NCI-H2227 (cell line): Measurements from ENCODE around the gene GABPB2.
"Not testable (repeated sequence)": the region's sequence is repeated elsewhere in the genome, so short reads cannot be mapped to it uniquely, and the experiment has no call there.

Experiments used
- DNase-seq: peaks from one replicate; lab custom pipeline; 2025; ENCODE audit not compliant: unreplicated experiment; lab: John Stamatoyannopoulos, UW

GABPB2 gene

GRCh38 chr1:151059109-151060006, 11.2 kb upstream of the GABPB2 start, which contains the start of gene CDC42SE1:
Gene CDC42SE1, minus strand, starts transcription at chr1:151059622. Its CDS starts 3,892 bp downstream, at chr1:151055730.
- DNase-seq = peak; percentile 93

DNA sequence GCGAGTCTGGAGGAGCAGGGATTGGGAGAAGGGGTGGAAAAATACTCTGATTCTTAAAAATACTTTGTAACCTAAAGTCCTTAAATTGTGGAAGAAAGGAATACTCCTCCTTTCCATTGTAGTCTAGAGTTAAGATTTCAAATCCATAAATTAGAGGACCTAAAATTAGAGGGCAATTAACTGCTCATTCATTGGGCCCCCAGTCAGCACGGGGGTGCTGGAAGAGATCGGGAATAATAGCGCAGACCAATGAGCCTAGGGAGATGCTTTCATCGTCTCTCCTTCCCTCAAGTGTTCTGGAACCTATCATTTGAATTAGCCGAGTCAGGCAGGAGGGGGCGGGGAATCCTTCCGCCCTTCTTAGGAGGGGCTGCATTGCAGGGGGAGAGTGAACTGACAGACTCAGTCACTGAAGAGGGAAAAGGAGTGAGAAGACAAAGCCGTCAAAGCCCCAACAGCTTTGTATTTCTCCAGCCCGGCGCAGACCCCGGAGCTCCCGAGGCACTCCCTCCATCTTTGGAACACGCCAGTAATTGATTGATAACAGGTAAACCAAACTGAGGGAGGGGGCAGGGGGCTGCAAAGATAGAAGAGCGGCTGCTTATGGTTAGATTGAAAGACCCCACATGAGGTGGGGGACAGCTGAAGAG, 10.4 kb upstream of the GABPB2 start, which contains the start of gene MLLT11:
TSS of gene MLLT11 (plus strand) at position 391 of the 650 bp plus-strand sequence. CDS start 6,828 bp downstream, outside the sequence.
- DNase-seq = peak; percentile 96

- peak; percentile 54 for DNase-seq
These were observed 9.7 kb upstream of the GABPB2 start for GRCh38 chr1:151060657-151061421.

- no peak for DNase-seq
These were observed 8.9 kb upstream of the GABPB2 start for GRCh38 chr1:151061704-151062103.

DNA sequence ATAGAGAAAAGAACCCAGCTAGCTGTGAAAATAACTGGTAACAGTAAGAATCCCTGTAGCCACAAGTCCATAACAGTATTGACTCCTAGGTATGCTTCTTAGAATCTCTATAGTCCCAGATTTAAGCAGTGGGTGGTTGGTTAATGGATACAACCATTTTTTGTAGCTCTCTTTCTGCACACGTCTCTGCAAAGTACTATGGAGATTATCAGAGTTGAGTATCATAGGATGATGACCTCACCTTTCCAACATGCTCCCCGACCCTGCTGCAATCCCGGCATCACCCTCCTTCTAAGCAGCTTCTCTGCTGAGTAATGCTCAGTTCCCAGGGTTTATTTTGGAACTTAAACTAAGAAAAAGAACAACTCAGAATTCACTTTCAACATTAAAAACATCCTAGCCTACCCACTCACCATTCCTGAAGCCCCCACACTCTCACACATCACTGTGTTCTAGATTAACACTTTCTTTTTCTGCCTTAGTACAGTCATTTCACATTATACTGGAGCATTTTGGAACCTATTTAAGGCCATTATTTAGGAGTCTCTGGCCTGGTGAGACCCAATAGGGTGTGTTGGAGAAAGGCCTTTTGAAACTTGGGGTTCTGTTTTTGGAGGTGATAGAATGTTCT, 7.7 kb upstream of the GABPB2 start:
- peak; percentile 18 for DNase-seq

- no peak for DNase-seq
These were observed 5.4 kb upstream of the GABPB2 start for GRCh38 chr1:151065089-151065645.

DNA sequence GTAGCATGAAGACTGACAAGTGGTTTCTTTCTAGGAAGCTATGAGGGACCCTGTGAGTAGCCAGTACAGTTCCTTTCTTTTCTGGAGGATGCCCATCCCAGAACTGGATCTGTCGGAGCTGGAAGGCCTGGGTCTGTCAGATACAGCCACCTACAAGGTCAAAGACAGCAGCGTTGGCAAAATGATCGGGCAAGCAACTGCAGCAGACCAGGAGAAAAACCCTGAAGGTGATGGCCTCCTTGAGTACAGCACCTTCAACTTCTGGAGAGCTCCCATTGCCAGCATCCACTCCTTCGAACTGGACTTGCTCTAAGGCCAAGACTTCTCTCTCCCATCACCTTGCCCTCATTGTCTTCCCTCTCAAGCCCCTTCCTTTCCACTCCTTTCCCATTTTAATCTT, 3.4 kb upstream of the GABPB2 start:
- no peak for DNase-seq

GRCh38 chr1:151069103-151069486, 1.5 kb upstream of the GABPB2 start:
- DNase-seq = no peak

- peak; percentile 62 for DNase-seq
These were observed 1.7 kb downstream of the GABPB2 start for GRCh38 chr1:151072224-151072623.

DNA sequence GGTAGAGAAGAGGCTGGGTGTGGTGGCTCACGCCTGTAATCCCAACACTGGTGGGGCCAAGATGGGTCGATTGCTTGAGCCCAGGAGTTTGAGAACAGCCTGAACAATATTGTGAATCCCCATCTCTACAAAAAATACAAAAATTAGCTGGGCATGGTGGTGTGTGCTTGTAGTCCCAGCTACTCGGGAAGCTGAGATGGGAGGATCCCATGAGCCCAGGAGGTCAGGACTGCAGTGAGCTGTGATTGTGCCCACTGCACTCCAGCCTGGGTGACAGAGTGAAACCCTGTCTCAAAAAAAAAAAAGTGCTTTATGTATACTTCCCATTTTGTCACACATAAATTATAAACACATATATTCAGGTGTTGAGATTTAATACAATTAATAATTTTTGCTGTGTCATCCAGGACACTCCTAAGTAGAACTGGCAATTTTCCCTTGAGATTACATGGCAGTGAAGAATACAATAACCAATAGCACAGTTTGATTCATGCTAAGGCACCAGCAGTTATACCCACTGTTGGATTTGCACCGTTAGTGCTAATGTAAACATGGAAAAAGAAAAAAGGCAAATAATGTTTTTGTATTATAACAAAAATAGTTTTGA, 15.5 kb downstream of the GABPB2 start:
- DNase-seq = no peak

- DNase-seq = not testable (repeated sequence)
These were observed 26.9 kb downstream of the GABPB2 start for GRCh38 chr1:151097426-151097825.

DNA sequence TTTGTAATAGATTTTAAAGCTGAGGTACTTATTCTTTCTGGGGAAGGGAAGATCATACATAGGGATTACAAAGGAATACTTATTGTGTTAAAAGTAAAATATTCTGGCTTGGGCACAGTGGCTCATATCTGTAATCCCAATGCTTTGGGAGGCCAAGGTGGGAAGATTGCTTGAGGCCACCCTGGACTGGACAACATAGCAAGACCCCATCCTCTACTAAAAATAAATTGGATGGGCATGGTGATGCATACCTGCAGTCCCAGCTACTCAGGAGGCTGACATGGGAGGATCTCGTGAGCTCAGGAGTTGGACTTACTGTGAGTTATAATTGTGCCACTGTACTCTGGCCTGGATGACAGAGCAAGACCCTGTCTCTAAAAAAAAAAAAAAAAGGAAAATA, 27.6 kb downstream of the GABPB2 start:
- DNase-seq = no peak

DNA sequence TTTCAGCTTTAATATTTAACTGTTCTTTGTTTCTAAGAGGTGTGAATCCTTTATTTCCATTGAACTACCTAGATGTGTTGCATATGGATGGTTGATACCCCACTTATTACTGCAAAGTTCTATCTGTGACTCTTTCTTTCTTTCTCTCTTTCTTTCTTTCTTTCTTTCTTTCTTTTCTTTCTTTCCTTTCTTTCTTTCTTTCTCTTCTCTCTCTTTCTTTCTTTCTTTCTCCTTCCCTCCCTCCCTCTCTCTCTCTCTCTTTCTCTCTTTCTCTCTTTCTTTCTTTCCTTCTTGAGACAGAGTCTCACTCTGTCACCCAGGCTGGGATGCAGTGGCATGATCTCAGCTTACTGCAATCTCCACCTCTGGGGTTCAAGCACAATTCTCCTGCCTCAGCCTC, 34.1 kb downstream of the GABPB2 start:
- no peak for DNase-seq

- DNase-seq = peak; percentile 15
These were observed 36.3 kb downstream of the GABPB2 start for GRCh38 chr1:151106894-151107293.

DNA sequence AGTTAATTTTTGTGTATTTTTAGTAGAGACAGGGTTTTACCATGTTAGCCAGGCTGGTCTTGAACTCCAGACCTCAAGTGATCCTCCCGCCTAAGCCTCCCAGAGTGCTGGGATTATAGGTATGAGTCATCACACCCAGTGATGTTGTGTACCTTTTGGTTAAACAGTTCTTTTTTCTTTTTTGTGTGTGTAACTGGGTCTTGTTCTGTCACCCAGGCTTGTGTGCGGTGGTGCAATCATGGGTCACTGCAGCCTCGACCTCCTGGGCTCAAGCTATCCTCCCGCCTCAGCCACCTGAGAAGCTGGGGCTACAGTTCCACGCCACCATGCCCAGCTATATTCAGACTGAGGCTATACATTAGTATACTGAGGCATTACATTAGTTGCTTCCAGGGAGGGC, 37.8 kb downstream of the GABPB2 start:
- DNase-seq = no peak

DNA sequence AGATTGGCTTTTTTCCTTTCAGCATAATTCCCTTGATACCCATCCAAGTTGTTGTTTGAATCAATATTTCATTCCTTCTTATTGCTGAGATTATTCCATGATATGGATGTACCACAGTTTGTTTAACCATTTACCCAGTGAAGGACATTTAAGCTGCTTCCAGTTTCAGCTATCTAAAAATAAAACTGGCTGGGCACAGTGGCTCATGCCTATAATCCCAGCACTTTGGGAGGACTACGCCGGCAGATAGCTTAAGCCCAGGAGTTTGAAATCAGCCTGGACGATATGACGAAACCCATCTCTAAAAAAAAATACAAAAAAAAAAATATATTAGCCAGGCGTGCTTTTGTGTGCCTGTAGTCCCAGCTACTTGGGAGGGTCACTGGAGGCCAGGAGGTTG, 43.3 kb downstream of the GABPB2 start:
- DNase-seq = no peak

DNA sequence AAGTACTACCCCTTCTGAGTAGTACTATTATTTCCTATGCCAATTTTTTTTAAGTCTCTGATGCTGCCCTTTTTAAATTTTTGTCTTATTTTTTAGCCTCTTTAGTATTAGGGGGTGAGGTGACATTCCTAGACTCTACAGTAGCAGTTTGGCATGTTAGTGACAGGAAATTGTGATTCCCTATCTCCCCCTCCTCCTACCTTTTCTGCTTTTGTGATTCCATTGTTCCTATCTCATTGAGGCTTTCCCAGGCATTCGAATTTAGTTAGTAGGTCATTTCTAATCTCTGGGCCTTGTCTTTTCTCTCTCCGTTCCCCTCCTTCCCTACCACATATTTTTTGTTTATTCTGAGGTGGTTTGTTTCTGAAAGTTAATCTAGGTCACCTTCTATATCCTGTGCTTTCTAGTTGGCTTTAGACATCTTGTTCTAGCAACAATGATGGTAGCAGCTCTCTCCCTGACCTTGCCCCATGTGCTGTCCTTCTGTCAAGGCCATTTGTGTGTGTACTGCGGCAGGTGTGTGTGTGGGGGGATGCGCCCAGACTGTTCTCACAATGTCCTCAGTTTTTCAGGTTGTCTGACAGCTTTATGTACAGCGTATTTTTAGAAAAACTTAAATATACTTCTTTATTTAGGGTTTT, 54.3 kb downstream of the GABPB2 start:
- no peak for DNase-seq

- no peak for DNase-seq
These were observed 58.2 kb downstream of the GABPB2 start for GRCh38 chr1:151128800-151129199.

- peak; percentile 75 for DNase-seq
These were observed 60.5 kb downstream of the GABPB2 start for GRCh38 chr1:151130987-151131586.
